Stimulated activated naive B cell treated with anti-CD40 and anti-IgM and Interleukin-4, amounts not matched to agents 10 μg/mL and 1 μg/mL and 100 μg/mL, for 72 hours (primary cell): Measurements from ENCODE around the gene MAPT.
A peak's percentile ranks its signal among the peaks of the same experiment; 100 is the strongest.
"Not testable (repeated sequence)": the region's sequence is repeated elsewhere in the genome, so short reads cannot be mapped to it uniquely, and the experiment has no call there.

Experiments
- ATAC-seq, 2 donors: fragments of 150-1000 bp; cut with Tn5 transposase; replicated peaks; 2 replicates each; pipeline ENCODE4 v1.10.0; 2021; ENCODE audit warnings: moderate library complexity in 1 of 2
- DNase-seq: peaks from one replicate; pipeline ENCODE4 v3.0.0; 2021
- H3K27ac Mint-ChIP-seq: one replicate; pipeline ENCODE4 v1.8.0; 2022; ENCODE audit warnings: mild to moderate bottlenecking, mixed read lengths
- H3K27me3 Mint-ChIP-seq, 2 donors: one replicate each; pipeline ENCODE4 v1.8.0; 2022; ENCODE audit warnings: mixed read lengths in 2 of 2
- H3K36me3 Mint-ChIP-seq, 2 donors: one replicate each; pipeline ENCODE4 v1.8.0; 2022; ENCODE audit warnings: mixed read lengths in 2 of 2, mild to moderate bottlenecking in 1 of 2
- H3K4me1 Mint-ChIP-seq, 2 donors: one replicate each; pipeline ENCODE4 v1.8.0; 2022; ENCODE audit warnings: mixed read lengths in 2 of 2, mild to moderate bottlenecking in 1 of 2
- H3K4me3 Mint-ChIP-seq, 2 donors: one replicate each; pipeline ENCODE4 v1.8.0; 2022; ENCODE audit warnings: mild to moderate bottlenecking in 2 of 2, mixed read lengths in 2 of 2, moderate library complexity in 1 of 2
- H3K9me3 Mint-ChIP-seq, 2 donors: one replicate each; pipeline ENCODE4 v1.8.0; 2022; ENCODE audit warnings: mixed read lengths in 2 of 2, mild to moderate bottlenecking in 1 of 2

The MAPT gene

GRCh38 chr17:45934044-45934979, 40.0 kb downstream of the MAPT start:
- H3K36me3 Mint-ChIP-seq, result no peaks in the 10 kb centered on the region
- ATAC-seq (no peak), DNase-seq (no peak)
- peaks cover 0 to 3% of the 10 kb centered on the region in 2 donors for H3K9me3 Mint-ChIP-seq
- no peak overlapping the region for H3K27ac Mint-ChIP-seq
- H3K4me1 Mint-ChIP-seq, result no peaks in the 10 kb centered on the region
- peaks cover 41 to 53% of the 10 kb centered on the region in 2 donors for H3K27me3 Mint-ChIP-seq
- no peak overlapping the region for H3K4me3 Mint-ChIP-seq

- H3K36me3 Mint-ChIP-seq, result no peaks in the 10 kb centered on the region
- no peaks in the 10 kb centered on the region for H3K9me3 Mint-ChIP-seq
- no peaks in the 10 kb centered on the region for H3K4me1 Mint-ChIP-seq
- peaks cover 43 to 59% of the 10 kb centered on the region in 2 donors for H3K27me3 Mint-ChIP-seq
- DNase-seq (no peak), ATAC-seq (no peak)
- no peak overlapping the region for H3K27ac Mint-ChIP-seq
- H3K4me3 Mint-ChIP-seq, result no peak overlapping the region
Measured at GRCh38 chr17:45935197-45935709, 40.9 kb downstream of the MAPT start.

- no peaks in the 10 kb centered on the region for H3K4me1 Mint-ChIP-seq
- H3K27me3 Mint-ChIP-seq, result peaks cover 45 to 54% of the 10 kb centered on the region in 2 donors
Measured at GRCh38 chr17:45935710-45936509, 41.6 kb downstream of the MAPT start.

GRCh38 chr17:45936610-45937009, 42.3 kb downstream of the MAPT start:
- DNase-seq (no peak), ATAC-seq (no peak)
- Mint-ChIP-seq H3K4me3 (no peak overlapping the region), H3K4me1 (no peaks in the 10 kb centered on the region), H3K27ac (no peak overlapping the region), H3K36me3 (no peaks in the 10 kb centered on the region), H3K27me3 (peaks cover 47 to 55% of the 10 kb centered on the region in 2 donors), H3K9me3 (no peaks in the 10 kb centered on the region)

More at GRCh38 chr17:45935710-45936509, 41.6 kb downstream of the MAPT start:
- ATAC-seq (no peak), DNase-seq (no peak)
- no peak overlapping the region for H3K4me3 Mint-ChIP-seq
- H3K27ac Mint-ChIP-seq, result peak overlapping the region; percentile 39
- no peaks in the 10 kb centered on the region for H3K36me3 Mint-ChIP-seq
- H3K9me3 Mint-ChIP-seq, result no peaks in the 10 kb centered on the region

- H3K27ac Mint-ChIP-seq, ATAC-seq, H3K9me3 Mint-ChIP-seq, H3K4me1 Mint-ChIP-seq, DNase-seq, H3K36me3 Mint-ChIP-seq, H3K4me3 Mint-ChIP-seq: not testable (repeated sequence)
- peaks cover 49 to 60% of the 10 kb centered on the region in 2 donors for H3K27me3 Mint-ChIP-seq
Measured at GRCh38 chr17:45937186-45937585, 42.8 kb downstream of the MAPT start.

GRCh38 chr17:45939395-45939794, 45.0 kb downstream of the MAPT start:
- ATAC-seq, result no peak
- H3K36me3 Mint-ChIP-seq, result no peaks in the 10 kb centered on the region
- peaks cover 56 to 68% of the 10 kb centered on the region in 2 donors for H3K27me3 Mint-ChIP-seq
- no peak overlapping the region for H3K4me3 Mint-ChIP-seq
- no peak overlapping the region for H3K27ac Mint-ChIP-seq
- H3K9me3 Mint-ChIP-seq, result no peaks in the 10 kb centered on the region
- H3K4me1 Mint-ChIP-seq, result no peaks in the 10 kb centered on the region
- no peak for DNase-seq

- Mint-ChIP-seq H3K4me1 (no peaks in the 10 kb centered on the region), H3K27me3 (peaks cover 57 to 67% of the 10 kb centered on the region in 2 donors), H3K36me3 (no peaks in the 10 kb centered on the region), H3K9me3 (no peaks in the 10 kb centered on the region), H3K27ac (no peak overlapping the region), H3K4me3 (no peak overlapping the region)
- DNase-seq (no peak), ATAC-seq (no peak)
Measured at GRCh38 chr17:45940293-45940692, 45.9 kb downstream of the MAPT start.

GRCh38 chr17:45940826-45941225, 46.5 kb downstream of the MAPT start:
- peaks cover 55 to 66% of the 10 kb centered on the region in 2 donors for H3K27me3 Mint-ChIP-seq

GRCh38 chr17:45941395-45941794, 47.0 kb downstream of the MAPT start:
- Mint-ChIP-seq H3K4me3 (no peak overlapping the region), H3K9me3 (no peaks in the 10 kb centered on the region), H3K4me1 (no peaks in the 10 kb centered on the region), H3K27ac (no peak overlapping the region), H3K27me3 (peaks cover 49 to 60% of the 10 kb centered on the region in 2 donors), H3K36me3 (no peaks in the 10 kb centered on the region)
- ATAC-seq (no peak), DNase-seq (no peak)

More at GRCh38 chr17:45940826-45941225, 46.5 kb downstream of the MAPT start:
- Mint-ChIP-seq H3K9me3 (no peaks in the 10 kb centered on the region), H3K4me1 (no peaks in the 10 kb centered on the region), H3K4me3 (no peak overlapping the region), H3K27ac (no peak overlapping the region), H3K36me3 (no peaks in the 10 kb centered on the region)
- no peak for ATAC-seq
- no peak for DNase-seq

- Mint-ChIP-seq H3K36me3 (peaks cover 0 to 1% of the 10 kb centered on the region in 2 donors), H3K4me3 (no peak overlapping the region), H3K4me1 (no peaks in the 10 kb centered on the region), H3K27ac (no peak overlapping the region), H3K9me3 (no peaks in the 10 kb centered on the region), H3K27me3 (peaks cover 46 to 59% of the 10 kb centered on the region in 2 donors)
- no peak for DNase-seq
- ATAC-seq, result no peak
Measured at GRCh38 chr17:45942284-45942683, 47.9 kb downstream of the MAPT start.

GRCh38 chr17:45946841-45947256, 52.5 kb downstream of the MAPT start:
- Mint-ChIP-seq H3K9me3 (no peaks in the 10 kb centered on the region), H3K27ac (no peak overlapping the region), H3K36me3 (peaks cover 0 to 1% of the 10 kb centered on the region in 2 donors), H3K4me1 (peaks cover 2 to 10% of the 10 kb centered on the region in 2 donors), H3K4me3 (no peak overlapping the region), H3K27me3 (peaks cover 51 to 70% of the 10 kb centered on the region in 2 donors)
- no peak for ATAC-seq
- DNase-seq, result no peak

GRCh38 chr17:45948498-45948880, 54.1 kb downstream of the MAPT start:
- peaks cover 56 to 74% of the 10 kb centered on the region in 2 donors for H3K27me3 Mint-ChIP-seq
- DNase-seq (no peak), ATAC-seq (no peak)
- H3K4me3 Mint-ChIP-seq, result no peak overlapping the region
- H3K36me3 Mint-ChIP-seq, result peaks cover 0 to 1% of the 10 kb centered on the region in 2 donors
- no peak overlapping the region for H3K27ac Mint-ChIP-seq
- H3K9me3 Mint-ChIP-seq, result no peaks in the 10 kb centered on the region
- H3K4me1 Mint-ChIP-seq, result peaks cover 2 to 10% of the 10 kb centered on the region in 2 donors

- H3K4me1 Mint-ChIP-seq, result peaks cover 2 to 10% of the 10 kb centered on the region in 2 donors
- peak overlapping the region; percentile 85 for H3K27ac Mint-ChIP-seq
- peaks cover 0 to 1% of the 10 kb centered on the region in 2 donors for H3K36me3 Mint-ChIP-seq
- DNase-seq (peak; percentile 53), ATAC-seq (peak; percentile 97 to 99)
- no peaks in the 10 kb centered on the region for H3K9me3 Mint-ChIP-seq
- H3K4me3 Mint-ChIP-seq, result peak overlapping the region; percentile 78 to 83
- peaks cover 53 to 73% of the 10 kb centered on the region in 2 donors for H3K27me3 Mint-ChIP-seq
Measured at GRCh38 chr17:45948881-45949624, 54.7 kb downstream of the MAPT start.
